HepG2 (cell line): ENCODE results near the gene SGF29. TPM values are rescaled to one million over a fixed set of nuclear protein-coding genes. Genes with fewer than 3 reads are reported as not detected.

ENCODE experiments used
- AHR ChIP-seq: IDR thresholded peaks from 2 replicates; pipeline ENCODE4 v1.6.1; 2018; ENCODE audit warnings: missing genetic modification reagents, missing compliant biosample characterization
- AKNA ChIP-seq: sonication (generic); formaldehyde crosslinking; IDR thresholded peaks from 2 replicates; pipeline ENCODE4 v1.4.0; 2020; ENCODE audit warnings: missing genetic modification reagents, borderline replicate concordance
- FOXK2 ChIP-seq: fragments of 450-650 bp; IDR thresholded peaks from 2 replicates; pipeline ENCODE4 v1.6.1; 2016
- MTF2 ChIP-seq: sonication (generic); formaldehyde crosslinking; IDR thresholded peaks from 2 replicates; pipeline ENCODE4 v1.5.0; 2020; ENCODE audit warnings: missing genetic modification reagents, borderline replicate concordance
- SMYD3 ChIP-seq: sonication (generic); formaldehyde crosslinking; IDR thresholded peaks from 2 replicates; pipeline ENCODE4 v1.8.1; 2023; ENCODE audit warnings: mild to moderate bottlenecking, missing genetic modification reagents
- ZNF263 ChIP-seq: sonication (generic); formaldehyde crosslinking; IDR thresholded peaks from 2 replicates; pipeline ENCODE4 v1.4.0; 2020; ENCODE audit warnings: missing genetic modification reagents
- ZNF615 ChIP-seq: sonication (generic); formaldehyde crosslinking; IDR thresholded peaks from 2 replicates; pipeline ENCODE4 v1.5.0; 2020; ENCODE audit warnings: mild to moderate bottlenecking, missing genetic modification reagents, borderline replicate concordance
- polyA plus RNA-seq, 8 experiments: library from polyadenylated mRNA; depleted of rRNA in 3 of 8; stranded (reverse) in 7 of 8; unstranded in 1 of 8; fragments of >200 nt; fragmentation: Illumina TruSeq in 4 of 8; extraction: Trizol in 4 of 8; gene quantifications; 2 replicates each; pipeline versions ENCODE4 v1.2.1 to v1.2.3, GENCODE V29; 2011 to 2016; ENCODE audit warnings: low read depth in 4 of 8, missing spikeins in 1 of 8, mixed read lengths in 1 of 8; ENCODE audit not compliant: insufficient read depth in 1 of 8
- total RNA-seq, 5 experiments: library from RNA; depleted of rRNA; stranded (reverse); fragments of >200 nt; fragmentation: Illumina TruSeq; extraction: Trizol; gene quantifications; 2 replicates each; pipeline ENCODE4 v1.2.3, GENCODE V29; 2016; ENCODE audit warnings: low read depth in 1 of 5
- TF ChIP-seq, protein P1 (sequence below): IDR thresholded peaks from 2 replicates; pipeline ENCODE4 v1.6.1; 2016; ENCODE audit warnings: mild to moderate bottlenecking
- TF ChIP-seq, protein P2 (sequence below): sonication (generic); formaldehyde crosslinking; IDR thresholded peaks from 2 replicates; pipeline ENCODE4 v1.4.0; 2020; ENCODE audit warnings: low read depth, missing genetic modification reagents

Gene SGF29
- total and polyA plus RNA-seq, 2 of the 13 experiments (the other 11 are each of a cell fraction or from before 2014, with no cell fraction given): 5.0 to 29.4 TPM

DNA sequence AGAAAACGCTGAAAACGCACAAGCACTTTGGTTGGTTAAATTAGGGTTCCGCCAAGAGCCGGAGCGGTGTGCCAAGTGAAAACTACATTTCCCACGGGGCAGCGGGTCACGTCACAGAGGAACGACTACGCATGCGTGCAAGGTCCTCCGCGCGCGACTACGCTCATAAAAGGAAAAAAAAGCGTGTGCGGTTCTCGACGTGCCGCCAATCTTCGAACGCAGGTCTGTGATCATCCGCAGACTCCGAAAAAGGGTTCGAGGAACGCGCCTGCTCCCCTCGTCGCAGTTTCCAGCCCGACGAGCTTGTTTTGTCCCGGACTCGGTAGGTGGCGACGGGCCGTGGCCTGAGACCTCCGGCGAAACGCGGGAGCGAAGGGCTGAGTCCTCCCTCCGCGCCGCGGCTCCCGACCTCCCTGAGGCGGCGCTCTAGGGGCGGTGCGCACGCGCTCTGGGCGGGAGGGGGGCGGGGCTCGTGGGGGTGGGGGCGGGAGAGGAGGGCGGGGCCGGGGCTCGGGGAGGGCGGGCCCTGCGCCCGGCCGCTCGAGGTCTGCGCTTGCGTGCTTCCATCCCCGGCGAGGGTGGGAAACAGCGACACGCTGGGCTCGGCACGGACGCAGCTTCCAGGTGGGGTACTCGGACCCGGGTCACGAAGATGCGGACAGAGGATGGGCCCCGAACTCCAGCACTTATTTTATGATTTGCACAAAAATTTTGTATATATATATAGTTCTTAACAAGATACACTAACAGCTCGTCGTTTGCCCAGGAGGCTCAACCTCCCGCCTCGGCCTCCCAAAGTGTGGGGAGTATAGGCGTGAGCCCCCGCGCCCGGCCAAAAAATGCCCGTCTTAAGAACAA is at the start of gene SGF29 (continued):
- TF ChIP-seq, protein P1, sequence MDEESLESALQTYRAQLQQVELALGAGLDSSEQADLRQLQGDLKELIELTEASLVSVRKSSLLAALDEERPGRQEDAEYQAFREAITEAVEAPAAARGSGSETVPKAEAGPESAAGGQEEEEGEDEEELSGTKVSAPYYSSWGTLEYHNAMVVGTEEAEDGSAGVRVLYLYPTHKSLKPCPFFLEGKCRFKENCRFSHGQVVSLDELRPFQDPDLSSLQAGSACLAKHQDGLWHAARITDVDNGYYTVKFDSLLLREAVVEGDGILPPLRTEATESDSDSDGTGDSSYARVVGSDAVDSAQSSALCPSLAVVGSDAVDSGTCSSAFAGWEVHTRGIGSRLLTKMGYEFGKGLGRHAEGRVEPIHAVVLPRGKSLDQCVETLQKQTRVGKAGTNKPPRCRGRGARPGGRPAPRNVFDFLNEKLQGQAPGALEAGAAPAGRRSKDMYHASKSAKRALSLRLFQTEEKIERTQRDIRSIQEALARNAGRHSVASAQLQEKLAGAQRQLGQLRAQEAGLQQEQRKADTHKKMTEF (CRISPR knock-in tag): peak; percentile 95
- TF ChIP-seq SMYD3 (CRISPR knock-in tag): 0 out of 2 replicates have a peak, but pooled peaks have one; percentile 16
- TF ChIP-seq, protein P2, sequence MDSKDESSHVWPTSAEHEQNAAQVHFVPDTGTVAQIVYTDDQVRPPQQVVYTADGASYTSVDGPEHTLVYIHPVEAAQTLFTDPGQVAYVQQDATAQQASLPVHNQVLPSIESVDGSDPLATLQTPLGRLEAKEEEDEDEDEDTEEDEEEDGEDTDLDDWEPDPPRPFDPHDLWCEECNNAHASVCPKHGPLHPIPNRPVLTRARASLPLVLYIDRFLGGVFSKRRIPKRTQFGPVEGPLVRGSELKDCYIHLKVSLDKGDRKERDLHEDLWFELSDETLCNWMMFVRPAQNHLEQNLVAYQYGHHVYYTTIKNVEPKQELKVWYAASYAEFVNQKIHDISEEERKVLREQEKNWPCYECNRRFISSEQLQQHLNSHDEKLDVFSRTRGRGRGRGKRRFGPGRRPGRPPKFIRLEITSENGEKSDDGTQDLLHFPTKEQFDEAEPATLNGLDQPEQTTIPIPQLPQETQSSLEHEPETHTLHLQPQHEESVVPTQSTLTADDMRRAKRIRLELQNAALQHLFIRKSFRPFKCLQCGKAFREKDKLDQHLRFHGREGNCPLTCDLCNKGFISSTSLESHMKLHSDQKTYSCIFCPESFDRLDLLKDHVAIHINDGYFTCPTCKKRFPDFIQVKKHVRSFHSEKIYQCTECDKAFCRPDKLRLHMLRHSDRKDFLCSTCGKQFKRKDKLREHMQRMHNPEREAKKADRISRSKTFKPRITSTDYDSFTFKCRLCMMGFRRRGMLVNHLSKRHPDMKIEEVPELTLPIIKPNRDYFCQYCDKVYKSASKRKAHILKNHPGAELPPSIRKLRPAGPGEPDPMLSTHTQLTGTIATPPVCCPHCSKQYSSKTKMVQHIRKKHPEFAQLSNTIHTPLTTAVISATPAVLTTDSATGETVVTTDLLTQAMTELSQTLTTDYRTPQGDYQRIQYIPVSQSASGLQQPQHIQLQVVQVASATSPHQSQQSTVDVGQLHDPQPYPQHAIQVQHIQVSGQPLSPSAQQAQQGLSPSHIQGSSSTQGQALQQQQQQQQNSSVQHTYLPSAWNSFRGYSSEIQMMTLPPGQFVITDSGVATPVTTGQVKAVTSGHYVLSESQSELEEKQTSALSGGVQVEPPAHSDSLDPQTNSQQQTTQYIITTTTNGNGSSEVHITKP: peak; percentile 89
- TF ChIP-seq FOXK2: no peak
- TF ChIP-seq AHR (CRISPR knock-in tag): peak; percentile 91; the same call in 1 of the 2 replicates
- TF ChIP-seq AKNA (CRISPR knock-in tag): 0 out of 2 replicates have a peak, but pooled peaks have one; percentile 68
- 0 out of 2 replicates have a peak, but pooled peaks have one; percentile 53 for TF ChIP-seq MTF2 (CRISPR knock-in tag)
- no peak for TF ChIP-seq ZNF615
- peak; percentile 99 for TF ChIP-seq ZNF263 (CRISPR knock-in tag)
